Keratinocyte (primary cell): ENCODE data around the gene ARHGAP22. TPM values are rescaled to one million over a fixed set of nuclear protein-coding genes. Genes with fewer than 3 reads are reported as not detected.

ENCODE experiments used
- DNase-seq: peaks from one replicate; pipeline ENCODE4 v3.0.0-alpha.2; 2011; ENCODE audit warnings: low read depth, missing footprints, low spot score
- FAIRE-seq: peaks from 2 replicates; lab custom pipeline; 2011; peaks lifted over from hg19 to GRCh38; lab: Jason Lieb, UNC
- H2AFZ ChIP-seq: 2 replicates; pipeline ENCODE4 v1.6.0; 2012; ENCODE audit warnings: low read length, control low read depth, inconsistent platforms; ENCODE audit not compliant: control insufficient read depth
- H3K27ac ChIP-seq: 2 replicates; pipeline ENCODE4 v1.5.1; 2011; ENCODE audit warnings: low read length; ENCODE audit not compliant: control insufficient read depth, insufficient read depth
- H3K27me3 ChIP-seq: 3 replicates; pipeline ENCODE4 v1.6.0; 2011; ENCODE audit warnings: low read length; ENCODE audit not compliant: control insufficient read depth, insufficient read depth; ENCODE audit errors: extremely low read depth
- H3K36me3 ChIP-seq, 2 experiments: 2 replicates in 1 of 2; 3 replicates in 1 of 2; pipeline ENCODE4 v1.5.1; 2011; ENCODE audit warnings: low read length in 2 of 2, mild to moderate bottlenecking in 1 of 2; ENCODE audit not compliant: control insufficient read depth in 2 of 2, insufficient read depth in 2 of 2; ENCODE audit errors: extremely low read depth in 1 of 2
- H3K4me1 ChIP-seq: 3 replicates; pipeline ENCODE4 v1.5.1; 2011; ENCODE audit warnings: low read length; ENCODE audit not compliant: control insufficient read depth, insufficient read depth; ENCODE audit errors: extremely low read depth
- H3K4me2 ChIP-seq: 3 replicates; pipeline ENCODE4 v1.6.0; 2011; ENCODE audit warnings: low read depth, low read length; ENCODE audit not compliant: control insufficient read depth, insufficient read depth; ENCODE audit errors: extremely low read depth
- H3K4me3 ChIP-seq, 3 experiments: fragments of 200-600 bp in 1 of 3; sonication (generic) in 1 of 3; 2 replicates in 2 of 3; 3 replicates in 1 of 3; pipeline ENCODE4 v1.5.1; 2011 to 2016; ENCODE audit warnings: low read length in 3 of 3, mild to moderate bottlenecking in 3 of 3, control low read depth in 2 of 3, inconsistent platforms in 1 of 3, low read depth in 1 of 3, mixed read lengths in 1 of 3, mixed run types in 1 of 3, moderate library complexity in 1 of 3; ENCODE audit not compliant: control insufficient read depth in 2 of 3, insufficient read depth in 2 of 3; ENCODE audit errors: extremely low read depth in 1 of 3
- H3K79me2 ChIP-seq: 2 replicates; pipeline ENCODE4 v1.6.0; 2012; ENCODE audit warnings: low read length; ENCODE audit not compliant: control insufficient read depth, insufficient read depth
- H3K9ac ChIP-seq: 3 replicates; pipeline ENCODE4 v1.6.0; 2011; ENCODE audit warnings: low read length; ENCODE audit not compliant: control insufficient read depth, insufficient read depth; ENCODE audit errors: extremely low read depth
- H3K9me1 ChIP-seq: 3 replicates; pipeline ENCODE4 v1.6.0; 2011; ENCODE audit warnings: low read length; ENCODE audit not compliant: control insufficient read depth, insufficient read depth; ENCODE audit errors: extremely low read depth
- H3K9me3 ChIP-seq: 2 replicates; pipeline ENCODE4 v1.5.1; 2012; ENCODE audit warnings: low read depth, low read length; ENCODE audit not compliant: control insufficient read depth
- H4K20me1 ChIP-seq: 3 replicates; pipeline ENCODE4 v1.6.0; 2011; ENCODE audit warnings: low read length; ENCODE audit not compliant: control insufficient read depth, insufficient read depth; ENCODE audit errors: extremely low read depth
- EZH2 ChIP-seq: IDR thresholded peaks from one replicate; pipeline ENCODE4 v1.6.1; 2012; ENCODE audit warnings: inconsistent platforms, mild to moderate bottlenecking, low read length, moderate library complexity
- dilution Hi-C: fragments of 300-500 bp; cut with MboI; formaldehyde crosslinking; loops from one replicate; pipeline ENCODE4 v1.7.0; 2020; ENCODE audit warnings: low sequenced_read_pairs; ENCODE audit not compliant: extremely low pct_ligation_motif_present
- polyA plus RNA-seq, 5 experiments: library from polyadenylated mRNA; depleted of rRNA in 3 of 5; stranded (reverse) in 3 of 5; stranded (forward) in 1 of 5; unstranded in 1 of 5; fragments of >200 nt; gene quantifications; 1 replicate in 1 of 5; 2 replicates in 3 of 5; 3 replicates in 1 of 5; pipeline versions ENCODE4 v1.2.1 to v1.2.3, GENCODE V29; 2011 to 2012; ENCODE audit warnings: missing spikeins in 2 of 5, low read depth in 1 of 5, low replicate concordance in 1 of 5
- TF ChIP-seq, protein P1 (sequence below), 3 experiments: IDR thresholded peaks in 1 of 3; conservative IDR thresholded peaks in 1 of 3; optimal IDR thresholded peaks in 1 of 3; 2 replicates in 2 of 3; 3 replicates in 1 of 3; pipeline versions ENCODE3 to v1.5.1; 2011; ENCODE audit warnings: low read length in 3 of 3, mild to moderate bottlenecking in 3 of 3, moderate library complexity in 2 of 3, control low read depth in 1 of 3, inconsistent platforms in 1 of 3; ENCODE audit not compliant: insufficient read depth in 2 of 3; ENCODE audit errors: extremely low read depth in 1 of 3

ARHGAP22 gene
- polyA plus RNA-seq, 1 donor (not counting 4 experiments of a cell fraction or from before 2014, with no cell fraction given): 4.9 TPM

DNA sequence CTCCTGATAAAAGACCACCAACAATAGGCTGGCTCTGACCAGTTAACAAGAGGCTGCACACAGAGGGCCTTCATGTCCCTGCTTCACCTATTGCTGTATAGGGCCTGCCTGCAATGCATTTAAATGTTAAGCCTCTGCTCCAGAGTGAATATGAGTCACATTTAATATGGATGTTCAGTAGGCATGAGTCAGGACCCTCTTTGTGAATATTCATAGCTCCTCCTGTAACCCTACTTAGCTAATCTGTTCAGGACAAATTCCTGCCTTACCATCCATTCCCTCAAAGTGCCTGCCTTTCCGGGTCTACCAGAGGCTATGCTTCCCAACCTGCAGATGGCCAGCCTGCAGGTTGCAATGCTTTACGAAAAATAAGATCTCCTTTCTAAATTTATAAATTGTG is 32.5 kb downstream of the ARHGAP22 start:
- H3K36me3 ChIP-seq: no peaks in the 10 kb centered on the region
- H3K27ac ChIP-seq: no peak overlapping the region
- no peaks in the 10 kb centered on the region for H3K79me2 ChIP-seq
- FAIRE-seq: no peak
- TF ChIP-seq EZH2: no peak
- TF ChIP-seq, protein P1, sequence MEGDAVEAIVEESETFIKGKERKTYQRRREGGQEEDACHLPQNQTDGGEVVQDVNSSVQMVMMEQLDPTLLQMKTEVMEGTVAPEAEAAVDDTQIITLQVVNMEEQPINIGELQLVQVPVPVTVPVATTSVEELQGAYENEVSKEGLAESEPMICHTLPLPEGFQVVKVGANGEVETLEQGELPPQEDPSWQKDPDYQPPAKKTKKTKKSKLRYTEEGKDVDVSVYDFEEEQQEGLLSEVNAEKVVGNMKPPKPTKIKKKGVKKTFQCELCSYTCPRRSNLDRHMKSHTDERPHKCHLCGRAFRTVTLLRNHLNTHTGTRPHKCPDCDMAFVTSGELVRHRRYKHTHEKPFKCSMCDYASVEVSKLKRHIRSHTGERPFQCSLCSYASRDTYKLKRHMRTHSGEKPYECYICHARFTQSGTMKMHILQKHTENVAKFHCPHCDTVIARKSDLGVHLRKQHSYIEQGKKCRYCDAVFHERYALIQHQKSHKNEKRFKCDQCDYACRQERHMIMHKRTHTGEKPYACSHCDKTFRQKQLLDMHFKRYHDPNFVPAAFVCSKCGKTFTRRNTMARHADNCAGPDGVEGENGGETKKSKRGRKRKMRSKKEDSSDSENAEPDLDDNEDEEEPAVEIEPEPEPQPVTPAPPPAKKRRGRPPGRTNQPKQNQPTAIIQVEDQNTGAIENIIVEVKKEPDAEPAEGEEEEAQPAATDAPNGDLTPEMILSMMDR (optimal IDR thresholded peaks at IDR 0.05 in 1 of 3, IDR thresholded peaks at IDR 0.05 in 1 of 3, conservative IDR thresholded peaks at IDR 0.05 in 1 of 3; ENCODE audit: extremely low read depth in 1 of 3, insufficient read depth in 2 of 3, low read length in 3 of 3): no peak
- H3K9ac ChIP-seq: no peak overlapping the region
- no peak for DNase-seq
- H3K9me1 ChIP-seq: no peaks in the 10 kb centered on the region
- no peak overlapping the region for H3K4me3 ChIP-seq
- no peak overlapping the region for H2AFZ ChIP-seq
- H3K4me1 ChIP-seq: no peaks in the 10 kb centered on the region
- H3K27me3 ChIP-seq: no peaks in the 10 kb centered on the region
- dilution Hi-C loops: no loop called here
- H3K4me2 ChIP-seq: no peak overlapping the region
- H4K20me1 ChIP-seq: no peaks in the 10 kb centered on the region
- H3K9me3 ChIP-seq: no peaks in the 10 kb centered on the region

- DNase-seq (no peak), FAIRE-seq (no peak)
- no peaks in the 10 kb centered on the region for H3K79me2 ChIP-seq
- H3K36me3 ChIP-seq: no peaks in the 10 kb centered on the region
- no peaks in the 10 kb centered on the region for H3K9me1 ChIP-seq
- TF ChIP-seq, protein P1 (optimal IDR thresholded peaks at IDR 0.05 in 1 of 3, IDR thresholded peaks at IDR 0.05 in 1 of 3, conservative IDR thresholded peaks at IDR 0.05 in 1 of 3; ENCODE audit: extremely low read depth in 1 of 3, insufficient read depth in 2 of 3, low read length in 3 of 3): no peak
- no peak for TF ChIP-seq EZH2
- H3K4me1 ChIP-seq: no peaks in the 10 kb centered on the region
- no peak overlapping the region for H3K4me2 ChIP-seq
- dilution Hi-C loops: no loop called here
- H3K4me3 ChIP-seq: no peak overlapping the region
- H4K20me1 ChIP-seq: no peaks in the 10 kb centered on the region
- H2AFZ ChIP-seq: no peak overlapping the region
- H3K9ac ChIP-seq: no peak overlapping the region
- peaks cover 3% of the 10 kb centered on the region for H3K27me3 ChIP-seq
- H3K27ac ChIP-seq: no peak overlapping the region
- H3K9me3 ChIP-seq: no peaks in the 10 kb centered on the region
These were observed 36.3 kb downstream of the ARHGAP22 start for GRCh38 chr10:48568546-48568945.
